Measurements from ENCODE around the gene FOXR1.
A peak's percentile ranks its signal among the peaks of the same experiment; 100 is the strongest.

Gene FOXR1

GRCh38 chr11:118971646-118972045, at the start of gene FOXR1:
Gene FOXR1 (plus strand): TSS chr11:118971761. CDS start chr11:118971932, 171 bp downstream.
- DNase-seq (ENCODE audit: insufficient read length, low spot score): no peak
- no peak for FAIRE-seq

GRCh38 chr11:118921929-118922744, 49.4 kb upstream of the FOXR1 start:
- DNase-seq (ENCODE audit: insufficient read length, low spot score) (no peak), FAIRE-seq (no peak)

DNA sequence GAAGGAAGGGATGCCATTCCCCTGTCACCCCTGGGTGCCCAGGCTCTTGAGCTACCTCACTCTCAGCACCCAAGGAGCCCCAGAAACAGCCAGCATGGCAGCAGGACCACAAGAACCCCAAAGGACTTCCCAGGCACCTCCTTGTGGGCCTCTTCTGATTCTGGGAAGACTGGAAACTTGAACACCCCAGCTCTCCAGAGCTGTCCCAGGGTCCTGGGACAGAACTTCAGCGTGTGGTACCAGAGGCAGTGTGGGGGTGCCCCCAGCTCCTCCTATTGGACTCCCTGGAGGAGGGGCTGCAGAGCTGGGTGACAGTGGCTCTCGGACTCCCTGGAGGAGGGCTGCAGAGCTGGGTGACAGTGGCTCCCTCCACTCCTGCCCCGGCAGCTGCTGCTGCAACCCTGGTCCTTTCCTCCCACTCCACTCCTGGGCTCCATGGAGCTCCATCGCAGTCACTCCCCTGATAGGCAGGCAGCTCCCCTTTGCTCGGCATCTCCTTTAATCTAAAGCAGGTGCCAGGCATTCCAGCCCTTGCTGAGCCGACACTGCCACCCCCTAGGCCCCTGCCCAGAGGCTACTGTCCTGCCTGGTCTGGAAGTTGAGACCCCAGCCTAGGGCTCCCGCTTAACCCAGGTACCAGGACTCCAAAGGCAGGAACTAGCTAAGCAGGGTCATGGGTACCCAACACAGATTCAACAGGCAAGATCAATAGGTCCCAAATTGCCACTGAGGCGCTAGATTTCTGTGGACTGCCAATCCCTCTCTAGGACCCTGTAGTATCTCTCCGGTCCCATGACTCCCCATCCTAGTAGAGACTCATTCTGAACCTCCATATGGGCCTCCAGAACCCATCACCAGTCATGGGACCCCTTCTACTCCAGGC, 48.6 kb upstream of the FOXR1 start:
- FAIRE-seq (no peak), DNase-seq (ENCODE audit: insufficient read length, low spot score) (no peak)

DNA sequence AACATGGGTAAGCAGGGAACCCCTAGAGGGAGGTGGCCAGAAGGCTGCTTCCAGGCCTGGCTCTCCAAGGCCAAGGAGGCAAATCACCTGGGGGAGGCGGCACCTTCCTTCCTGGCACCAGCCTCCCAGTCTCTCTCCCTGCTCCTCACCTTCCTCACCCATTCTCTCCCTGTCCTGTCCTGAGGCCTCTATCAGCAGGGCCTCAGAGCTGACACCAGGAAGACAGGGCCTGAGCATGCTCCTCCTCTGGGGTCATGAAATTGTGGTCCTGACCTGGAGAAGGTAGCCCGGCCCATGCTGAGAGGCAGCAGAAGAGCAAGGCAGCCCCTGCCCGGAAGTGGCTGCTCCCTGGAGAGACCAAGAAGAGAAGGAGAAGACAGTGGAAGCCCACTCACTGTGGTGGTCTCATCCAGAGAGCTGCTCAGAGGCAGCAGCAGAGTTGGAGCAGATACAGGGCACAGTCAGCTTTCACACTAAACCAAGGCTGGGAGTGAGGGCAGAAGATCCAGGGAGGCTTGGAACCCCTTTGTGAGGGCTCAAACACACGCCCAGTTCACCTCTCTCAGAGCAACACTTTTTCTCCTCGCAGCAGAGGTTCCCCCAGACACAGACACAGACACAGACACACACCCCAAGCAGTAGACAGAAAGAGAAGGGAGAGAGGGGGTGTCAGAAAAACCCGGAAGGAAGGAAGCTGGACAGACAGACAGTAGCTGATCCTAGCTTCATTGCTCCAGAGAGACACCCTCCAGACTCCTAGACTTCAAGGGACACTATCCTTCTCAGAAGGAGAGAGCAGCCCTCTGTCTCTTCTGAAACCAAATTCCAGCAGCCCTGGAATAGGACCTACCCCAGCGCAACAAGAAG, 47.6 kb upstream of the FOXR1 start:
- FAIRE-seq (peak; percentile 35), DNase-seq (ENCODE audit: insufficient read length, low spot score) (no peak)

GRCh38 chr11:118924591-118925585, 46.7 kb upstream of the FOXR1 start:
- DNase-seq (ENCODE audit: insufficient read length, low spot score) (peak; percentile 82), FAIRE-seq (peak; percentile 59)

GRCh38 chr11:118927554-118928100, 43.9 kb upstream of the FOXR1 start:
- FAIRE-seq: no peak

GRCh38 chr11:118928101-118928869, 43.3 kb upstream of the FOXR1 start:
- DNase-seq (ENCODE audit: insufficient read length, low spot score) (peak; percentile 65), FAIRE-seq (peak; percentile 91)

More at GRCh38 chr11:118927554-118928100, 43.9 kb upstream of the FOXR1 start:
- DNase-seq (ENCODE audit: insufficient read length, low spot score): no peak

- no peak for DNase-seq (ENCODE audit: insufficient read length, low spot score)
- no peak for FAIRE-seq
Measured at GRCh38 chr11:118928870-118929500, 42.6 kb upstream of the FOXR1 start.

DNA sequence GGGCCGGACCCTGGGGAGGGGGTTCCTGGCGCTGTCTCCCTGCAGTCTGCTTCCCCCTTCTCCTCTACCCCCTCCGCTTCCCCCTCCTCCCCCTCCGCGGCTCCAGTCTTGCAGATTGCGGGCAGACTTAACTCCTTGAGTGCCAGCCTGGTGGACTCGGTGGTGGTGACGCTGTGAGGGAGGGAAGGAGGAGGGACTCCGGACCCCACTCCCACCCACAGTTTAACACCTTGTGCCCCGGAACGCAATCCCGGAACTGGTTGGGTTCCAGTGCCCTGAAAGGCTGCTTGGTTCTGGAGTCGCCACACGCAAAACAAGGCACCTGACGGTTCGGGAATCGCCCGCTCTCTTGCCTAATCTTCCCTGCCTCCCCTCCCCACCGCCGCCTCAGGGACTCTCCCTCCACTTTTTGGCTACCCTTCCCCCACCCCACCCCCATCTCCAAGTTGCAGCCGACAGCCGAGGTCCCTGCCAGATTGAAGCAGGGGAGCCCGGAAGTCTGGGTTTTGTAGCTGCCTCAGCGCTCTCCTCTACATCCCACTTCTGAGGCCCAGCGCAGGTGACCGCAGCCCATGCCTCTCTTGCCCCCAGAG, 42.0 kb upstream of the FOXR1 start:
- DNase-seq (ENCODE audit: insufficient read length, low spot score) (no peak), FAIRE-seq (no peak)

GRCh38 chr11:118930094-118930712, 41.4 kb upstream of the FOXR1 start:
- peak; percentile 76 for FAIRE-seq
- peak; percentile 67 for DNase-seq (ENCODE audit: insufficient read length, low spot score)

DNA sequence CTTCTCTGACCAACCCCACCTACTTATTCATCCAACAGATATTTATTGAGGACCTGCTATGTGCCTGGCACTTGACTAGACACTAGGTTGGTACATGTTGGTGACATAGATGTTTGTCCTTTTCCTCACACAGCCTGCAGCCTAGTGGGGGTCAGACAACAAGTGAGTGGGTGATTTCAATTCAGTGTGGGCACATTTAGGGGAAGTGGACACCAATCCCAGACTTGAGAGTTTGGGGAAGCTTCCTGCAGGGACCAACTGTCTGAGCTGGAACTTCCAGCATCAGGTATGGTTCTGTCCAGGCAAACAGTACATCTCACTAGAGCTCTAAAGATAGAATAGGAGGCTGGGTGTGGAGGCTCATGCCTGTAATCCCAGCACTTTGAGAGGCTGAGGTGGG, 40.0 kb upstream of the FOXR1 start:
- DNase-seq (ENCODE audit: insufficient read length, low spot score): no peak
- FAIRE-seq: no peak

GRCh38 chr11:118933486-118933885, 38.1 kb upstream of the FOXR1 start:
- no peak for DNase-seq (ENCODE audit: insufficient read length, low spot score)
- no peak for FAIRE-seq

GRCh38 chr11:118935376-118935775, 36.2 kb upstream of the FOXR1 start:
- FAIRE-seq: no peak
- DNase-seq (ENCODE audit: insufficient read length, low spot score): no peak

DNA sequence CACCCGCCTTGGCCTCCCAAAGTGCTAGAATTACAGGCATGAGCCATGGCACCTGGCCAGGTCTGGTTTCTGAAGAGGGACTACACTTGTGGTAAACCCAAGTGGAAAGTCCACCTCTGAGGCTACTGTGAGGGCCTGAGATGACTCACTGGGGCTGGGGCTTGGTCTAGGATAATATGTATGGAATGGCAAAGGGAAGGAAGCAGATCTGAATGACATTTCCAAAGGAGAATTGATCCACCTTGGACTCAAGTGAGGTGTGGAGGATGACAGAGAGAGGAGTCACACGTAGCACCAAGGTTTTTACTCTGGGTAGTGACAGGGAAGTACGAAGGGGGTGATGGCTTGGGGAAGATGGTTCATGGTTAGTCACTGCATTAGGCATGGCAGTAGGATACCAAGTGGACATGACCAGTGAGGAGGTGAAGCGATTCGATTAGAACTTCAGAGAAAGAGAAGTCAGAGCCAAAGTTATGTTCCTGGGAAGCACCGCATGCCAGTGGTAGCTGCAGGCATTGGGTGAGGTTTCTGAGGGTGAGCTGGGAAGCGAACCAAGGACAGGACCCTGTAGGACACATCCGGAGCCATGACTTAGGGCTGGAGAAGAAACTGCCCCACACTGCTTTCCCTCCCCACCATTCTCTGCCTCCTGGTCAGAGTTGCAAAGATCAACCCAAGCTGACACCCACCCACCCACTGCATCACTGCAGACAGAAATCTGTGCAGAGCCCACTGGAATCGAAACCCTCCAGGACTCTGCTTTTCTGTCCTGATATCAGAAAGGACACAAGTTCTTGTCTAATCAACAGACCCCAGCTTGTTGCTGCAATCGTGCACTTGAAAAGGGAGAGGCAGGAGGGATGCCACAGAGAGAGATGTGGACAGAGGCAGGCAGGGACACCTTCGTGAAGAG, 32.8 kb upstream of the FOXR1 start:
- no peak for DNase-seq (ENCODE audit: insufficient read length, low spot score)
- no peak for FAIRE-seq

DNA sequence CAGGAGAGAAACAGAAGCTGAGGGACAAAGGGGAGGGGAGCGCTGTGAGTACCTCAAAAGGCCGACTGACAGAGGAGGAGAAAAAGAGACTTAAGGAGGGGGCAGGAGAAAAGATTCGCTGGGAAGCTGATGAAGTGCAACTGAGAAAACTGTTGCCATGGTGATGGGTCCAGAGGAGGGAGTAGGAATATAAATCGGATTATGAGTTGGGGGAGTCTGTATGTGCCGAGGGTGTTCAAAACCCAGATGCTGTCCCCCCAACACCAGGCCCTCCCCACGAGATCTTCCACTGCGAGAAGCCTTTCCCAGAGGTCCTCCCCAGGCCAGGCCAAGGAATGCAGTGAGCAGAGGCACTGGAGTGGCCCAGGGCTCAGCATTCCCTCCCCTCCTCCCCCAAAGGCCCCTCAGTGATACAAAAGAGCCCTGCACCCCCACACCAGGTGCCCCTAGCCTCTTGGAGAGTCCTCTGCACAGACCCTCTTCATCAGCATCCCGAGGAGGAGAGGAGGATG, 32.1 kb upstream of the FOXR1 start:
- FAIRE-seq (no peak), DNase-seq (ENCODE audit: insufficient read length, low spot score) (no peak)
